HEK293T (cell line): ENCODE measurements around the gene FRYL.

Experiments used
- CTCF ChIA-PET: fragments of 350-600 bp; formaldehyde crosslinking; extraction: SDS; loops from one replicate; lab custom pipeline; 2021; ENCODE audit warnings: antibody characterized with exemption, inconsistent platforms; lab: Yijun Ruan, JAX
- POLR2A ChIA-PET: fragments of 350-600 bp; formaldehyde crosslinking; extraction: SDS; loops from one replicate; lab custom pipeline; 2020; ENCODE audit warnings: antibody characterized with exemption, inconsistent platforms; lab: Yijun Ruan, JAX
- DNase-seq: peaks from one replicate; pipeline ENCODE4 v3.0.0; 2012; ENCODE audit warnings: mixed read lengths; ENCODE audit errors: extremely low spot score
- ARNT ChIP-seq: fragments of 450-650 bp; IDR thresholded peaks from 2 replicates; pipeline ENCODE4 v1.6.1; 2017; ENCODE audit warnings: mild to moderate bottlenecking
- BHLHE40 ChIP-seq: fragments of 450-650 bp; IDR thresholded peaks from 2 replicates; pipeline ENCODE4 v1.6.1; 2016; ENCODE audit warnings: mild to moderate bottlenecking, moderate library complexity, borderline replicate concordance
- CTBP1 ChIP-seq: fragments of 450-650 bp; IDR thresholded peaks from 2 replicates; pipeline ENCODE4 v1.6.1; 2016; ENCODE audit warnings: borderline replicate concordance
- ELF4 ChIP-seq: fragments of 450-650 bp; IDR thresholded peaks from 2 replicates; pipeline ENCODE4 v1.6.1; 2017; ENCODE audit warnings: antibody characterized with exemption
- FOXA1 ChIP-seq: fragments of 450-650 bp; IDR thresholded peaks from 2 replicates; pipeline ENCODE4 v1.6.1; 2016; ENCODE audit warnings: mild to moderate bottlenecking
- FOXK2 ChIP-seq: fragments of 450-650 bp; IDR thresholded peaks from 2 replicates; pipeline ENCODE4 v1.6.1; 2016; ENCODE audit warnings: mild to moderate bottlenecking
- FOXM1 ChIP-seq: fragments of 450-650 bp; IDR thresholded peaks from 2 replicates; pipeline ENCODE4 v1.6.1; 2017; ENCODE audit warnings: mild to moderate bottlenecking, borderline replicate concordance
- HDGF ChIP-seq: fragments of 450-650 bp; IDR thresholded peaks from 2 replicates; pipeline ENCODE4 v1.6.1; 2017; ENCODE audit warnings: antibody characterized with exemption, borderline replicate concordance
- L3MBTL2 ChIP-seq: fragments of 450-650 bp; conservative IDR thresholded peaks from 2 replicates; pipeline ENCODE4 v1.6.1; 2016; ENCODE audit warnings: mild to moderate bottlenecking
- LEF1 ChIP-seq: fragments of 450-650 bp; IDR thresholded peaks from 2 replicates; pipeline ENCODE4 v1.6.1; 2017; ENCODE audit warnings: mild to moderate bottlenecking, borderline replicate concordance
- NFRKB ChIP-seq: fragments of 450-650 bp; IDR thresholded peaks from 2 replicates; pipeline ENCODE4 v1.6.1; 2016; ENCODE audit warnings: mild to moderate bottlenecking, moderate library complexity
- SP1 ChIP-seq: fragments of 450-650 bp; IDR thresholded peaks from 2 replicates; pipeline ENCODE4 v1.6.1; 2017
- SUZ12 ChIP-seq: fragments of 450-650 bp; IDR thresholded peaks from 2 replicates; pipeline ENCODE4 v1.6.1; 2016; ENCODE audit warnings: mild to moderate bottlenecking
- TARDBP ChIP-seq: fragments of 450-650 bp; IDR thresholded peaks from 2 replicates; pipeline ENCODE4 v1.6.1; 2016
- ZNF384 ChIP-seq: fragments of 450-650 bp; IDR thresholded peaks from 2 replicates; pipeline ENCODE4 v1.6.1; 2016
- TF ChIP-seq, protein P1 (sequence below): fragments of 450-650 bp; IDR thresholded peaks from 2 replicates; pipeline ENCODE4 v1.6.1; 2016

FRYL gene

DNA sequence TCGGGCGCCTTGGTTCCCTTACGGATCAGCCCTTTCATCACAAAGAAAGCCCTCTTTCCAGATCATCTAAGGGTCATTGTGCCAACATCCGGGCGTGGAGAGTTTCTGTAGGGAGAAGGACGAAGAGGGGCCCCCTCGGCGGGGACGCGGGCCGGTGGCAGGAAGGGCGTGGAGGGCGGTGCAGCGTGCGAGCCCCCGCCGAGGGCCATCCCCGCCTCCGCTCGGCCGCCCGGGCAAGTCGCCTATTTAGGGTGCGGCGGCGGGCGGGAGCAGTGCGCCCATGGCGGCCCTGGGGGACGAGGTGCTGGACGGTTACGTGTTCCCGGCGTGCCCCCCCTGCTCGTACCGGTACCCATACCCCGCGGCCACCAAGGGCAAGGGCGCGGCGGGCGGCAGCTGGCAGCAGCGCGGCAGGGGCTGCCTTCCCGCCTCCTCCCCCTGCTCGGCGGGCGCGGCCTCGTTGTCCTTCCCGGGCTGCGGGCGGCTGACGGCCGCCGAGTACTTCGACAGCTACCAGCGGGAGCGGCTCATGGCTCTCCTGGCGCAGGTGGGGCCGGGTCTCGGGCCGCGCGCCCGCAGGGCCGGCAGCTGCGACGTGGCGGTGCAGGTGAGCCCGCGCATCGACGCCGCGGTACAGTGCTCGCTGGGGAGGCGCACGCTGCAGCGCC lies 289.9 kb downstream of the FRYL start, which contains the start of gene ZAR1:
TSS of gene ZAR1 (plus strand) at position 241 of the 668 bp plus-strand sequence. CDS start at position 281, 40 bp downstream.
- CTCF ChIA-PET: no interaction called here
- no peak for DNase-seq
- no peak for TF ChIP-seq SP1
- no peak for TF ChIP-seq FOXA1
- TF ChIP-seq FOXM1: no peak
- TF ChIP-seq, protein P1, sequence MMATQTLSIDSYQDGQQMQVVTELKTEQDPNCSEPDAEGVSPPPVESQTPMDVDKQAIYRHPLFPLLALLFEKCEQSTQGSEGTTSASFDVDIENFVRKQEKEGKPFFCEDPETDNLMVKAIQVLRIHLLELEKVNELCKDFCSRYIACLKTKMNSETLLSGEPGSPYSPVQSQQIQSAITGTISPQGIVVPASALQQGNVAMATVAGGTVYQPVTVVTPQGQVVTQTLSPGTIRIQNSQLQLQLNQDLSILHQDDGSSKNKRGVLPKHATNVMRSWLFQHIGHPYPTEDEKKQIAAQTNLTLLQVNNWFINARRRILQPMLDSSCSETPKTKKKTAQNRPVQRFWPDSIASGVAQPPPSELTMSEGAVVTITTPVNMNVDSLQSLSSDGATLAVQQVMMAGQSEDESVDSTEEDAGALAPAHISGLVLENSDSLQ: no peak
- TF ChIP-seq NFRKB: no peak
- TF ChIP-seq SUZ12: no peak
- no peak for TF ChIP-seq L3MBTL2
- no peak for TF ChIP-seq LEF1
- TF ChIP-seq ZNF384: no peak
- no peak for TF ChIP-seq CTBP1
- no peak for TF ChIP-seq HDGF
- no peak for TF ChIP-seq FOXK2
- no peak for TF ChIP-seq TARDBP
- TF ChIP-seq BHLHE40: no peak
- TF ChIP-seq ELF4: no peak
- no peak for TF ChIP-seq ARNT
- POLR2A ChIA-PET: no interaction called here

DNA sequence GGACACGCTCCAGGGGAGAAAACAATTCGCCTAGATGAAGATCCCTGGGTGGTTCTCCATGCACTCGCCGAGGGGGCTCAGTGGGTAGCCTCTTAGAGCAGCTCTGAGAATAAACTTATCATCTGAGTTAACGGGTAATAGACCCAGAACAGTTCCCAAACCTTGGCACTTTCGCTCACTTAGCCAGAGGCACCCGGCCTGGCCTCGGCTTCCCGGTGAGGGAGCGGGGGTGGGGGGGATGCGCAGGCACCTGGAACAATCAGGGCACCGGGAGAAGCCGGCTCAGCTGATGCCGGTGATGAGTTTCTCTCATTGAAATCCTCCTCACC lies 290.4 kb downstream of the FRYL start:
- CTCF ChIA-PET: no interaction called here
- DNase-seq: no peak
- POLR2A ChIA-PET: no interaction called here
- no peak for TF ChIP-seq FOXA1
- TF ChIP-seq SUZ12: no peak
- no peak for TF ChIP-seq NFRKB
- TF ChIP-seq ZNF384: no peak
- no peak for TF ChIP-seq L3MBTL2
- TF ChIP-seq FOXK2: no peak
- TF ChIP-seq, protein P1: no peak
- TF ChIP-seq TARDBP: no peak
- TF ChIP-seq HDGF: no peak
- TF ChIP-seq FOXM1: no peak
- no peak for TF ChIP-seq SP1
- TF ChIP-seq LEF1: no peak
- no peak for TF ChIP-seq ARNT
- TF ChIP-seq CTBP1: no peak
- no peak for TF ChIP-seq ELF4
- TF ChIP-seq BHLHE40: no peak

DNA sequence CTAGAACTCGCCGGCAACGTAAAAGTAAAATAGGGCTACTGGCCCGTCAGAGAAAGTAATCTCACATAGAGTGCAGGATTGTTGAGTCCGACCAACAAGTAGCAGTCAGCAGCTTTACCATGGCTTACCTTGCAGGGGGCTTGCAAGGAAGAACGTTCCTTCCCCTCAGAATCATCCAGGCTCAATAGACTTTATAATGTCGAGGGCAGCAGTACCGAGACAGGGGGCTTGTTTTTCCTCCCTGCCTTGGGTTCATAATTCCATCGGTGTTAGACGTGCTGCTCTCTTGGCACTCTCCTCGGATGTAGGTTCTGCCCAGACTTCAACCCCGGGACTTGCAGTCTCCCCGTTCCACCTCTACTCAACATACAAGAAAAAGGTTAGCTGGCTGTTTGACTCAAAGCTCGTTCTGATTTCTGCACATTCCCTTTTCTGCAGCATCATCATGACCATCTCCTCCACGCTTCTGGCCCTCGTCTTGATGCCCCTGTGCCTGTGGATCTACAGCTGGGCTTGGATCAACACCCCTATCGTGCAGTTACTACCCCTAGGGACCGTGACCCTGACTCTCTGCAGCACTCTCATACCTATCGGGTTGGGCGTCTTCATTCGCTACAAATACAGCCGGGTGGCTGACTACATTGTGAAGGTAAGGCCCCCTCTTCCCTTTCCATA lies 295.4 kb downstream of the FRYL start:
- TF ChIP-seq, protein P1: no peak
- no peak for DNase-seq
- CTCF ChIA-PET: no interaction called here
- POLR2A ChIA-PET: interaction anchor here (1.5 kb wide), 1 partner anchor 142 kb away, joined by 3 read pairs; no protein-coding TSS in a partner anchor

DNA sequence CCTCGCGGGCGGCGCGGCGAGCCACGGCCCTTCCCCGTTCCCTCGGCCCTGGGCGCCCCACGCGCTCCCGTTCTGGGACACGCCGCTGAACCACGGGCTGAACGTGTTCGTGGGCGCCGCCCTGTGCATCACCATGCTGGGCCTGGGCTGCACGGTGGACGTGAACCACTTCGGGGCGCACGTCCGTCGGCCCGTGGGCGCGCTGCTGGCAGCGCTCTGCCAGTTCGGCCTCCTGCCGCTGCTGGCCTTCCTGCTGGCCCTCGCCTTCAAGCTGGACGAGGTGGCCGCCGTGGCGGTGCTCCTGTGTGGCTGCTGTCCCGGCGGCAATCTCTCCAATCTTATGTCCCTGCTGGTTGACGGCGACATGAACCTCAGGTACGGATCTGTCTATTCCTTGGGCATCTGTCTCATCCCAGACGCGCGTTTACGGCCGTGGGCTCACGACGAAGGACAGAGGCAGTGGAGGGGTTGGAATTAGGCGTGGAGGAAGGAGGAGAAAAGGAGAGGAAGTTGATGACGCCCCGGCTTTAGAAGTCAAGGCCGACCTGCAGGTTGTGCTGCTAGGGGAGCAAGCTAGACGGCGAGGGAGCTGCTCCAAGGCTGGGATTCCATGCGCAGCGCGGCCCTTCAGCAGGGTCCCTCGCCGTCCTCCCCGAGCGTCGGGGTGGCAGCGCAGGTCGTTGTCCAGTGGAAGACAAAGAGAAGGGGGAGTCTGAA lies 296.1 kb downstream of the FRYL start:
- ChIA-PET CTCF (no interaction called here), POLR2A (interaction anchor here (1.5 kb wide), 1 partner anchor 142 kb away, joined by 3 read pairs; no protein-coding TSS in a partner anchor)
- no peak for TF ChIP-seq FOXM1
- DNase-seq: no peak

GRCh38 chr4:48483006-48483776 lies 296.9 kb downstream of the FRYL start, which contains the start of gene SLC10A4:
Gene SLC10A4 (plus strand): TSS chr4:48483343. CDS start chr4:48483562, 219 bp downstream.
- POLR2A ChIA-PET: no interaction called here
- peak; percentile 52 for DNase-seq
- TF ChIP-seq SP1 (no peak), FOXK2 (no peak), L3MBTL2 (no peak), TARDBP (no peak), BHLHE40 (no peak)
- TF ChIP-seq, protein P1: no peak
- CTCF ChIA-PET: interaction anchor here (0.7 to 1.1 kb wide), 2 partner anchors 10 to 165 kb away, joined by 3 read pairs; no protein-coding TSS in a partner anchor
